CD14-positive monocyte (primary cell): ENCODE data around the gene ZNF552. TPM values are rescaled to one million over a fixed set of nuclear protein-coding genes. Genes with fewer than 3 reads are reported as not detected.
A peak's percentile ranks its signal among the peaks of the same experiment; 100 is the strongest.

Experiments used
- DNase-seq, 3 donors: peaks; one replicate each; pipeline ENCODE4 v3.0.0-alpha.2; 2011 to 2022
- H2AFZ ChIP-seq: 2 replicates; pipeline ENCODE4 v1.6.0; 2012; ENCODE audit warnings: mild to moderate bottlenecking, low read depth, low read length, inconsistent platforms; ENCODE audit not compliant: insufficient read depth, poor library complexity, severe bottlenecking
- H3K27ac ChIP-seq, 2 donors: 1 replicate in 1 of 2; 2 replicates in 1 of 2; pipeline ENCODE4 v1.5.1; 2012 to 2013; ENCODE audit warnings: low read length in 2 of 2, control low read depth in 1 of 2, inconsistent platforms in 1 of 2, low read depth in 1 of 2, mild to moderate bottlenecking in 1 of 2
- H3K27me3 ChIP-seq, 2 donors: one replicate each; pipeline versions ENCODE4 v1.6.0 to v1.6.1; 2011 to 2013; ENCODE audit warnings: low read length in 2 of 2; ENCODE audit not compliant: control insufficient read depth in 2 of 2, insufficient read depth in 2 of 2
- H3K36me3 ChIP-seq, 2 donors: replicated peaks in 1 of 2; 1 replicate in 1 of 2; 2 replicates in 1 of 2; pipeline versions ENCODE4 v1.5.1 to v1.6.1; 2012 to 2013; ENCODE audit warnings: low read length in 2 of 2, control low read depth in 1 of 2, inconsistent platforms in 1 of 2, mild to moderate bottlenecking in 1 of 2; ENCODE audit not compliant: insufficient read depth in 2 of 2, control insufficient read depth in 1 of 2
- H3K4me1 ChIP-seq, 2 donors: 1 replicate in 1 of 2; 2 replicates in 1 of 2; pipeline versions ENCODE4 v1.5.1 to v1.6.1; 2012 to 2013; ENCODE audit warnings: low read length in 2 of 2, control low read depth in 1 of 2, inconsistent platforms in 1 of 2, mild to moderate bottlenecking in 1 of 2, moderate library complexity in 1 of 2; ENCODE audit not compliant: insufficient read depth in 2 of 2, control insufficient read depth in 1 of 2
- H3K4me2 ChIP-seq: replicated peaks from 2 replicates; pipeline ENCODE3; 2012; ENCODE audit warnings: low read length, moderate library complexity, mild to moderate bottlenecking; ENCODE audit not compliant: poor library complexity, severe bottlenecking; ENCODE audit errors: extremely low read depth
- H3K4me3 ChIP-seq, 3 experiments: fragments of 200-600 bp in 1 of 3; sonication (generic) in 1 of 3; replicated peaks in 1 of 3; 1 replicate in 2 of 3; 2 replicates in 1 of 3; pipeline ENCODE4 v1.5.1; 2011 to 2013; ENCODE audit warnings: low read length in 3 of 3, mild to moderate bottlenecking in 3 of 3, control low read depth in 2 of 3, low read depth in 2 of 3, inconsistent platforms in 1 of 3, moderate library complexity in 1 of 3
- H3K79me2 ChIP-seq: 2 replicates; pipeline ENCODE4 v1.6.0; 2012; ENCODE audit warnings: mild to moderate bottlenecking, control low read depth, inconsistent platforms, low read length, moderate library complexity; ENCODE audit not compliant: insufficient read depth
- H3K9ac ChIP-seq: 2 replicates; pipeline ENCODE4 v1.6.0; 2017; ENCODE audit warnings: low read length, mild to moderate bottlenecking; ENCODE audit not compliant: insufficient read depth, poor library complexity, severe bottlenecking
- H3K9me3 ChIP-seq, 2 donors: replicated peaks in 1 of 2; 1 replicate in 1 of 2; 2 replicates in 1 of 2; pipeline versions ENCODE4 v1.5.1 to v1.6.1; 2012 to 2013; ENCODE audit warnings: low read length in 2 of 2, control low read depth in 1 of 2; ENCODE audit not compliant: control insufficient read depth in 1 of 2, insufficient read depth in 1 of 2
- H4K20me1 ChIP-seq: 2 replicates; pipeline ENCODE4 v1.6.0; 2012; ENCODE audit warnings: mild to moderate bottlenecking, low read length, control low read depth, moderate library complexity; ENCODE audit not compliant: insufficient read depth
- H3K27ac Mint-ChIP-seq, 7 donors: one replicate each; pipeline ENCODE4 v1.8.0; 2020; ENCODE audit warnings: mild to moderate bottlenecking in 7 of 7, mixed read lengths in 7 of 7, moderate library complexity in 6 of 7, inconsistent platforms in 2 of 7
- H3K27me3 Mint-ChIP-seq, 3 donors: one replicate each; pipeline ENCODE4 v1.8.0; 2021 to 2022; ENCODE audit warnings: low read depth in 3 of 3, mild to moderate bottlenecking in 3 of 3, mixed read lengths in 3 of 3, moderate library complexity in 3 of 3, inconsistent platforms in 1 of 3
- H3K36me3 Mint-ChIP-seq, 2 donors: one replicate each; pipeline ENCODE4 v1.8.0; 2020; ENCODE audit warnings: mixed read lengths in 2 of 2, inconsistent platforms in 1 of 2, mild to moderate bottlenecking in 1 of 2
- H3K4me1 Mint-ChIP-seq: one replicate; pipeline ENCODE4 v1.8.0; 2020; ENCODE audit warnings: mild to moderate bottlenecking, mixed read lengths
- H3K4me3 Mint-ChIP-seq, 2 donors: one replicate each; pipeline ENCODE4 v1.8.0; 2020; ENCODE audit warnings: mild to moderate bottlenecking in 2 of 2, mixed read lengths in 2 of 2, moderate library complexity in 1 of 2
- H3K9me3 Mint-ChIP-seq, 7 donors: one replicate each; pipeline ENCODE4 v1.8.0; 2020 to 2022; ENCODE audit warnings: mixed read lengths in 7 of 7, mild to moderate bottlenecking in 6 of 7, moderate library complexity in 6 of 7, inconsistent platforms in 2 of 7
- WGBS: methylation state at CpG from one replicate; pipeline ENCODE4 v1.1.5; 2013; ENCODE audit warnings: missing lambda C conversion rate; ENCODE audit not compliant: insufficient coverage; 5-methylcytosine and 5-hydroxymethylcytosine counted together
- intact Hi-C, 2 donors: fragments of 100-400 bp; cut with micrococcal nuclease; formaldehyde crosslinking; loops; one replicate each; pipeline versions ENCODE4 v1.15.0 to v1.15.1; 2023
- polyA plus RNA-seq, 3 donors: library from polyadenylated mRNA; depleted of rRNA in 1 of 3; unstranded in 2 of 3; stranded (reverse) in 1 of 3; fragments of 300-500 nt in 2 of 3; fragments of >200 nt in 1 of 3; fragmentation: Illumina TruSeq in 2 of 3; gene quantifications; 1 replicate in 2 of 3; 2 replicates in 1 of 3; pipeline ENCODE4 v1.2.3, GENCODE V29; 2012 to 2021
- TF ChIP-seq, protein P1 (sequence below): fragments of 200-600 bp; IDR thresholded peaks from one replicate; pipeline ENCODE4 v1.8.0; 2022; ENCODE audit warnings: antibody characterized with exemption, mild to moderate bottlenecking

The ZNF552 gene
- polyA plus RNA-seq, 3 donors, result 2.0 to 4.3 (median 2.9) TPM

DNA sequence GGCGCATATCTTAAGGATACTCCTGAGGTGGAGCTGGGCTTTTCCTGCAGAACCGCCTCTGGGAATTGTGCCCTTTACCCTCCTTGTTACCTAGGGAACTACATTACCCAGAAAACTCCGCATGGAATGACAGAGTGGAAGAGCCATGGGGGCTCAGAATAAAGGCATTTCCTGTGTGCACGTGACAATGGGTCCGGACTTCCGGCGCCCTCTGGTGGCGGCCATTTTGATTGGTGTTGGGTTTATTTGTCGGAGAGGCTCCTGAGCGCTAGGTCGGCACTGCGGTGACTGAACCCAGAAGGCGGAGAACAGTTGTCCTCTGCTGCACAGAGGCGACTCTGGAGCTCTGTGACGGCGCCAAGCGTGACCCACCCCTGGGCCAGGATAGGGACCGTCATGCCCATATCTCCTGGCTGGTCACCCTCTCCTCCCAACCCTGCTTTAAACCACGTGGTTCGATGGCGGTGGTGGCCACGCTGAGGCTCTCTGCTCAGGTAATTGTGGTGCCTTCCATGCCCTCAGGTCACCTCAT, 15.4 kb upstream of the ZNF552 start, which contains the start of gene ZNF587B:
TSS of gene ZNF587B (plus strand) at position 229 of the 532 bp plus-strand sequence. CDS start at position 459, 230 bp downstream.
- no peaks in the 10 kb centered on the region for H3K27me3 Mint-ChIP-seq
- no peaks in the 10 kb centered on the region for H3K27me3 ChIP-seq
- no peaks in the 10 kb centered on the region for H3K4me1 Mint-ChIP-seq
- H3K4me3 Mint-ChIP-seq, result peak within 1 kb of the TSS in 1 of 2 donors; percentile 55
- peaks cover 57% of the 10 kb centered on the region for H3K79me2 ChIP-seq
- peak in 1 of 3 donors; percentile 16 for DNase-seq
- H3K9ac ChIP-seq, result no peak within 1 kb of the TSS
- no peaks in the 10 kb centered on the region for H3K36me3 ChIP-seq
- H3K27ac ChIP-seq, result no peak within 1 kb of the TSS
- no peak within 1 kb of the TSS for H3K4me3 ChIP-seq
- peaks cover 18 to 45% of the 10 kb centered on the region in 2 donors for H3K36me3 Mint-ChIP-seq
- TF ChIP-seq, protein P1, sequence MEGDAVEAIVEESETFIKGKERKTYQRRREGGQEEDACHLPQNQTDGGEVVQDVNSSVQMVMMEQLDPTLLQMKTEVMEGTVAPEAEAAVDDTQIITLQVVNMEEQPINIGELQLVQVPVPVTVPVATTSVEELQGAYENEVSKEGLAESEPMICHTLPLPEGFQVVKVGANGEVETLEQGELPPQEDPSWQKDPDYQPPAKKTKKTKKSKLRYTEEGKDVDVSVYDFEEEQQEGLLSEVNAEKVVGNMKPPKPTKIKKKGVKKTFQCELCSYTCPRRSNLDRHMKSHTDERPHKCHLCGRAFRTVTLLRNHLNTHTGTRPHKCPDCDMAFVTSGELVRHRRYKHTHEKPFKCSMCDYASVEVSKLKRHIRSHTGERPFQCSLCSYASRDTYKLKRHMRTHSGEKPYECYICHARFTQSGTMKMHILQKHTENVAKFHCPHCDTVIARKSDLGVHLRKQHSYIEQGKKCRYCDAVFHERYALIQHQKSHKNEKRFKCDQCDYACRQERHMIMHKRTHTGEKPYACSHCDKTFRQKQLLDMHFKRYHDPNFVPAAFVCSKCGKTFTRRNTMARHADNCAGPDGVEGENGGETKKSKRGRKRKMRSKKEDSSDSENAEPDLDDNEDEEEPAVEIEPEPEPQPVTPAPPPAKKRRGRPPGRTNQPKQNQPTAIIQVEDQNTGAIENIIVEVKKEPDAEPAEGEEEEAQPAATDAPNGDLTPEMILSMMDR, result peak; percentile 44
- no peaks in the 10 kb centered on the region for H4K20me1 ChIP-seq
- peaks cover 4 to 8% (median 5%) of the 10 kb centered on the region in 7 donors for H3K9me3 Mint-ChIP-seq
- H3K4me1 ChIP-seq, result no peaks in the 10 kb centered on the region
- H3K27ac Mint-ChIP-seq, result peak within 1 kb of the TSS in 3 of 7 donors; percentile 42 to 84 (median 77)
- intact Hi-C loops, result no loop called here
- H2AFZ ChIP-seq, result no peak within 1 kb of the TSS
- H3K4me2 ChIP-seq, result no peak within 1 kb of the TSS
- H3K9me3 ChIP-seq, result peaks cover 0 to 5% of the 10 kb centered on the region in 2 donors
- WGBS, result 73% methylated on average over 20 of the region's 22 CpGs

DNA sequence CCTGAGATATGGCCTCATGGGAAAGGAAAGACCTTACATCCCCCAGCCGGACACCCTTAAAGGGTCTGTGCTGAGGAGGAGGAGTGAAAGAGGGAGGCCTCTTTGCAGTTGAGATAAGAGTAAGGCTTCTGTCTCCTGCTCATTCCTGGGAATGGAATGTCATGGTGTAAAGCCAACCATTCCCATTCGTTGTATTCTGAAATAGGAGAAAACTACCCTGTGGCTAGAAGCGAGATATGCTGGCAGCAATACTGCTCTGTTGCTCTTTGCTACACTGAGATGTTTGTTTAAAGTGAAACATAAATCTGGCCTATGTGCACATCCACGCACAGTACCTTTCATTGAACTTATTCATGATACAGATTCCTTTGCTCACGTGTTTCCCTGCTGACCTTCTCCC, 14.6 kb upstream of the ZNF552 start:
- Histone ChIP-seq H3K9ac (no peak overlapping the region), H3K4me1 (no peaks in the 10 kb centered on the region), H3K79me2 (peaks cover 63% of the 10 kb centered on the region), H2AFZ (no peak overlapping the region), H3K9me3 (peaks cover 0 to 5% of the 10 kb centered on the region in 2 donors), H3K36me3 (no peaks in the 10 kb centered on the region), H4K20me1 (no peaks in the 10 kb centered on the region), H3K27ac (no peak overlapping the region), H3K4me3 (no peak overlapping the region), H3K27me3 (no peaks in the 10 kb centered on the region), H3K4me2 (no peak overlapping the region)
- Mint-ChIP-seq H3K4me3 (no peak overlapping the region), H3K4me1 (no peaks in the 10 kb centered on the region), H3K27ac (peak overlapping the region in 1 of 7 donors; percentile 42), H3K9me3 (peaks cover 4 to 8% (median 5%) of the 10 kb centered on the region in 7 donors), H3K36me3 (peaks cover 20 to 49% of the 10 kb centered on the region in 2 donors), H3K27me3 (no peaks in the 10 kb centered on the region)
- intact Hi-C loops, result no loop called here
- DNase-seq, result no peak
- TF ChIP-seq, protein P1, result no peak
- WGBS, result 100% methylated on average over 1 of the region's 5 CpGs
